LNCaP clone FGC (cell line): ENCODE data around the gene ANOS1.

Experiments
- DNase-seq: peaks from one replicate; pipeline ENCODE4 v3.0.0-alpha.2; 2011; ENCODE audit warnings: low read depth
- H3K4me3 ChIP-seq: 2 replicates; pipeline ENCODE4 v1.5.1; 2011; ENCODE audit warnings: mild to moderate bottlenecking, low read depth, low read length, control low read depth
- CTCF ChIP-seq: IDR thresholded peaks from 2 replicates; pipeline ENCODE4 v1.5.1; 2012; ENCODE audit warnings: mild to moderate bottlenecking; ENCODE audit not compliant: control insufficient read depth, insufficient read depth; ENCODE audit errors: extremely low read depth

The ANOS1 gene

DNA sequence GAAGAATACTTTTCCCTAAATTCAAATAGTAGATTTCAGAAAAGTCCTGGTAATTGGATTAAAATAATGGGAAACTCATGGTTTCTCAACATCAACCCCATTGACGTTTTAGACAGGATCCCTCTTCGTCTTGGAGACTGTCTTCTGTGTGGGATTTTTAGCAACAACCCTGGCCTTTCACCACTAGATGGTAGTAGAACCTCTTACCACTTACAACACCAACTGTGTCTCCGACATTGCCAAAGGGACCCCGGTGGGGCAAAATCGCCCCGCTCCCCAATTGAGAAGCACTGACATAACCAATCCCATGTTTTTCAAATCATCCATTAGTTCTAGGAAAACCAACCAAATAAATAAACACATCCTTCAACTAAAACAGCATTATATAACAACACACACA, 16.9 kb upstream of the ANOS1 start:
- peak; percentile 58 for TF ChIP-seq CTCF
- H3K4me3 ChIP-seq = no peak overlapping the region
- no peak for DNase-seq

DNA sequence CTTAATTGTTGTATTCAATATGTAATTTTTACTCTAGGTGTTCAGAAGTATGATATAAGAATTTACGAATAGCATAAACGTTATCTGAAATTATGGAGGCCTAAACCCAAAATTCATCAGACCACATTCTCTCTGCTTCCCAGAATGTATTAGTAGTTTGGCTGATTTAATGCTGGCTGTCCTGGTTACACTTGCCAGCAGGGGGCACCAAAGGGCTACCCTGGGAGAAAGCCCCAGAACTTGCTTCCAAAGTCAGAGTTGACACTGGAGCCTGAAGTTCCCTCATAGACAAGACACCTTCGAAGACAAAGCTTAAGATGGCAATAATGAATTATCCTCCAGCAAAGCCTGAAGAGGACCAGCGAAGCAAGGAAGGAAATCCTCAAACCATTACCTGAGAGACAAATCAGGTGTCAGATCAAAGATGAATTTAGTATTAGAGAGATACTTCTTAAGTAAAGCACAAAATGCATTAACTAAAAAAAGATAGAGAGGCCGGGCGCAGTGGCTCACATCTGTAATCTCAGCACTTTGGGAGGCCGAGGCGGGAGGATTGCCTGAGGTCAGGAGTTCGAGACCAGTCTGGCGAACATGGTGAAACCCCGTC, 11.3 kb upstream of the ANOS1 start:
- TF ChIP-seq CTCF = peak; percentile 73
- no peak for DNase-seq

GRCh38 chrX:8741981-8742380, 10.0 kb upstream of the ANOS1 start:
- no peak for TF ChIP-seq CTCF
- H3K4me3 ChIP-seq = no peak overlapping the region
- DNase-seq = no peak

More for the DNA sequence above, 11.3 kb upstream of the ANOS1 start:
- no peak overlapping the region for H3K4me3 ChIP-seq

GRCh38 chrX:8738588-8739189, 6.8 kb upstream of the ANOS1 start:
- no peak for DNase-seq
- peak; percentile 54 for TF ChIP-seq CTCF
- H3K4me3 ChIP-seq = no peak overlapping the region

DNA sequence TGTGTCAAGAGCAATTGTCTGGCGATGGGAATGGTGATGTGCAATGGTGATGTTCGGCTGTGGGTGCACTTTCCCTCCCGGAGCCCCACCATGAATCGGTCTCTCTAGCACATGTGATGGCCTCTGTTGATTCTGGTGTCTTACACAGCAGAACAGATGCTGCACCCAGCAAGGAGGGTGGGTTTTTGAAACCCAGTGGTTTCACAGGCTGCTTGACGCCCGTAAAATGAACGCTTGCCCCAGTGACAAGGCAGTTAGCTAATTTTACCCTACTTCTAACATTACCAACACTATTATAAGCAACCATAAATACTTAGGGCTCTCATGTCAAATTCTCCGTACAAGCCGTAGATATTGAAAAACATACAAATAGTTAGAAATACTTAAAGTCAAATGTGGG, 5.9 kb upstream of the ANOS1 start:
- no peak for DNase-seq
- H3K4me3 ChIP-seq = no peak overlapping the region
- TF ChIP-seq CTCF = no peak

- no peak for TF ChIP-seq CTCF
- DNase-seq = no peak
- H3K4me3 ChIP-seq = no peak overlapping the region
Observed at GRCh38 chrX:8730812-8731558, 952 bp downstream of the ANOS1 start.

DNA sequence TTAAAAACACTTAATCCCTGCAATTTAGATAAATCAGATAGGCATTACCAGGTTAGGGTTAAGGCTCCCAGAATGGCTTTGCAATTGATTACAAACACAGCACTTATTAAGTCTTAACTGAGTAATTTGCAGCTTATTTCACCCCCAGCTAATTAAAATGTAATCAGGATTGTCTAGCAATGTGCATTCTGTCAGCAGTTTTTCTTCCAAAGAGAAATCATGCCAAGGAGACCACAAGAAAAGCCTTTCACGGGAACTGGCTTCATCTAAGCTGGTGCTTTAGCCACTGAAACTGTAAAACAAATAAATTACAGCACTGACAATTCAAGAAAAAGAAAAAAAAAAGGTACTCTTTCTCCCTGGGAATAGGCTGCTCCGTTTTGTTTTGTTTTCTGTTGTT, 2.1 kb downstream of the ANOS1 start:
- no peak overlapping the region for H3K4me3 ChIP-seq
- DNase-seq = no peak
- no peak for TF ChIP-seq CTCF
